A549 treated with GW870086 at 1 μM for 4 hours (cell line): ENCODE results near the gene ZNF37A. TPM values are rescaled to one million over a fixed set of nuclear protein-coding genes. Genes with fewer than 3 reads are reported as not detected.

ENCODE experiments used
- total RNA-seq: library from RNA; stranded (reverse); fragments of 200-300 nt; extraction: Qiagen RNA extraction; gene quantifications from 5 replicates; pipeline ENCODE4 v1.2.3, GENCODE V29; 2022; ENCODE audit warnings: low read depth

Gene ZNF37A
- total RNA-seq: 4.9 to 6.1 TPM (median 5.3 TPM) in 5 replicates

GRCh38 chr10:38094158-38094926 lies at the start of gene ZNF37A:
Gene ZNF37A, plus strand, starts transcription at chr10:38094337. Its CDS starts 2,281 bp downstream, at chr10:38096618.

Other genes starting within 250 kb of the ZNF37A start
- gene ZNF248, start 236.7 kb upstream of the ZNF37A start, total RNA-seq: 2.9 to 4.9 TPM (median 3.8 TPM) in 5 replicates
- gene ZNF25, start 117.7 kb upstream of the ZNF37A start, total RNA-seq: 1.1 to 1.9 TPM (median 1.7 TPM) in 5 replicates
- 4.9 to 9.0 TPM (median 7.4 TPM) in 5 replicates for gene ZNF33A, start 83.7 kb upstream of the ZNF37A start, total RNA-seq